ENCODE results near the gene UTF1. TPM values are rescaled to one million over a fixed set of nuclear protein-coding genes. Genes with fewer than 3 reads are reported as not detected.

The UTF1 gene
- total RNA-seq, 1 donor from 2014 or later: not detected

- H3K27me3 ChIP-seq: no peaks in the 10 kb centered on the region
- TF ChIP-seq POLR2A (IDR thresholded peaks at IDR 0.05): no peak
- no peak for TF ChIP-seq CTCF (IDR thresholded peaks at IDR 0.05)
- no peak for TF ChIP-seq POLR2AphosphoS5 (IDR thresholded peaks at IDR 0.05; ENCODE audit: insufficient read depth in 1 of 2, low read depth in 1 of 2)
- H3K4me1 ChIP-seq: no peaks in the 10 kb centered on the region
- H3K9me3 ChIP-seq: no peaks in the 10 kb centered on the region
- no peak for DNase-seq (ENCODE audit: extremely low spot score in 2 of 2)
- intact Hi-C loops (cut with DNase I): no loop called here
- H3K27ac ChIP-seq: no peak overlapping the region
- no peaks in the 10 kb centered on the region for H3K36me3 ChIP-seq
- no peak overlapping the region for H3K4me3 ChIP-seq
Observed at GRCh38 chr10:133205146-133205545, 24.9 kb upstream of the UTF1 start.

- H3K9me3 ChIP-seq: no peaks in the 10 kb centered on the region
- no peak for TF ChIP-seq POLR2AphosphoS5 (IDR thresholded peaks at IDR 0.05; ENCODE audit: insufficient read depth in 1 of 2, low read depth in 1 of 2)
- no peak for TF ChIP-seq CTCF (IDR thresholded peaks at IDR 0.05)
- no peak for TF ChIP-seq POLR2A (IDR thresholded peaks at IDR 0.05)
- no peak overlapping the region for H3K27ac ChIP-seq
- no peaks in the 10 kb centered on the region for H3K27me3 ChIP-seq
- no peaks in the 10 kb centered on the region for H3K36me3 ChIP-seq
- no peak for DNase-seq (ENCODE audit: extremely low spot score in 2 of 2)
- no peaks in the 10 kb centered on the region for H3K4me1 ChIP-seq
- intact Hi-C loops (cut with DNase I): no loop called here
- H3K4me3 ChIP-seq: no peak overlapping the region
Observed at GRCh38 chr10:133206356-133207040, 23.5 kb upstream of the UTF1 start.

GRCh38 chr10:133207041-133207600 lies 22.9 kb upstream of the UTF1 start:
- Histone ChIP-seq H3K4me1 (no peaks in the 10 kb centered on the region), H3K27me3 (no peaks in the 10 kb centered on the region), H3K9me3 (no peaks in the 10 kb centered on the region), H3K4me3 (no peak overlapping the region), H3K36me3 (no peaks in the 10 kb centered on the region), H3K27ac (no peak overlapping the region)
- intact Hi-C loops (cut with DNase I): no loop called here
- no peak for TF ChIP-seq CTCF (IDR thresholded peaks at IDR 0.05)
- TF ChIP-seq POLR2AphosphoS5 (IDR thresholded peaks at IDR 0.05; ENCODE audit: insufficient read depth in 1 of 2, low read depth in 1 of 2): no peak
- no peak for TF ChIP-seq POLR2A (IDR thresholded peaks at IDR 0.05)
- no peak for DNase-seq (ENCODE audit: extremely low spot score in 2 of 2)

- Histone ChIP-seq H3K4me1 (no peaks in the 10 kb centered on the region), H3K4me3 (no peak overlapping the region), H3K27me3 (no peaks in the 10 kb centered on the region), H3K9me3 (no peaks in the 10 kb centered on the region), H3K27ac (no peak overlapping the region), H3K36me3 (no peaks in the 10 kb centered on the region)
- intact Hi-C loops (cut with DNase I): no loop called here
- TF ChIP-seq CTCF (IDR thresholded peaks at IDR 0.05): no peak
- no peak for TF ChIP-seq POLR2AphosphoS5 (IDR thresholded peaks at IDR 0.05; ENCODE audit: insufficient read depth in 1 of 2, low read depth in 1 of 2)
- DNase-seq (ENCODE audit: extremely low spot score in 2 of 2): no peak
Observed at GRCh38 chr10:133207627-133208026, 22.4 kb upstream of the UTF1 start.

DNA sequence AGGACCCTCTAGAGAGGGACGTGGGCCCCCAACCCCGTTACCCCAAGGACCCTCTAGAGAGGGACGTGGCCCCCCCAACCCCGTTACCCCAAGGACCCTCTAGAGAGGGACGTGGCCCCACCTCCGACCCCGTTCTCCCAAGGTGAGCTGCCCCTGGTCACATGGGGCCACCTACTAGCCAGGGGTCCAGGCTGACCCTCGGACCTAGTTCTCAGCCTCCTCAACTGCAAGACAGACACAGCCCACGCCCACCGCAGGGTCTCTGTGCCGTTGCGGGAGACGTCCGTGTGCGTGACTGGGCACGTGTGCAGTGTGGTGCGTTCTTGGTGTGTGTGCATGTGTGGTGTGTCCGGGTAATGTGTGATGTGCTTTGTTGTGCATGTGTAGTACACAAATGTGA lies 21.6 kb upstream of the UTF1 start:
- TF ChIP-seq POLR2A (IDR thresholded peaks at IDR 0.05) (no peak), POLR2AphosphoS5 (IDR thresholded peaks at IDR 0.05; ENCODE audit: insufficient read depth in 1 of 2, low read depth in 1 of 2) (no peak), CTCF (IDR thresholded peaks at IDR 0.05) (no peak)
- no peaks in the 10 kb centered on the region for H3K9me3 ChIP-seq
- intact Hi-C loops (cut with DNase I): no loop called here
- no peak for DNase-seq (ENCODE audit: extremely low spot score in 2 of 2)
- no peaks in the 10 kb centered on the region for H3K36me3 ChIP-seq
- no peaks in the 10 kb centered on the region for H3K4me1 ChIP-seq
- no peak overlapping the region for H3K4me3 ChIP-seq
- H3K27me3 ChIP-seq: no peaks in the 10 kb centered on the region
- H3K27ac ChIP-seq: no peak overlapping the region

Measured in vagina (tissue), 2 donors.